PFSK-1 (cell line): ENCODE results near the gene GIN1.

ENCODE experiments used
- FOXP2 ChIP-seq: optimal IDR thresholded peaks from 2 replicates; pipeline ENCODE3; 2011; ENCODE audit warnings: borderline replicate concordance, control low read depth, inconsistent platforms; ENCODE audit not compliant: insufficient read depth; ENCODE audit errors: extremely low read length, extremely low read depth
- POLR2AphosphoS5 ChIP-seq: IDR thresholded peaks from 2 replicates; pipeline ENCODE4 v1.6.1; 2012; ENCODE audit warnings: low read depth, mild to moderate bottlenecking, control low read depth, low read length, moderate library complexity
- SIN3A ChIP-seq: IDR thresholded peaks from 2 replicates; pipeline ENCODE4 v1.6.1; 2012; ENCODE audit warnings: mild to moderate bottlenecking, low read length, moderate library complexity, borderline replicate concordance; ENCODE audit not compliant: insufficient read depth
- TAF1 ChIP-seq: IDR thresholded peaks from 2 replicates; pipeline ENCODE4 v1.6.1; 2012; ENCODE audit warnings: low read length, control low read depth, borderline replicate concordance; ENCODE audit not compliant: insufficient read depth
- TF ChIP-seq, protein P1 (sequence below), 2 experiments: IDR thresholded peaks; 2 replicates each; pipeline versions ENCODE4 v1.6.1 to v1.8.0; 2011 to 2012; ENCODE audit warnings: low read depth in 2 of 2, low read length in 2 of 2, control low read depth in 1 of 2, inconsistent platforms in 1 of 2, mild to moderate bottlenecking in 1 of 2, moderate library complexity in 1 of 2; ENCODE audit not compliant: insufficient read depth in 1 of 2

The GIN1 gene

DNA sequence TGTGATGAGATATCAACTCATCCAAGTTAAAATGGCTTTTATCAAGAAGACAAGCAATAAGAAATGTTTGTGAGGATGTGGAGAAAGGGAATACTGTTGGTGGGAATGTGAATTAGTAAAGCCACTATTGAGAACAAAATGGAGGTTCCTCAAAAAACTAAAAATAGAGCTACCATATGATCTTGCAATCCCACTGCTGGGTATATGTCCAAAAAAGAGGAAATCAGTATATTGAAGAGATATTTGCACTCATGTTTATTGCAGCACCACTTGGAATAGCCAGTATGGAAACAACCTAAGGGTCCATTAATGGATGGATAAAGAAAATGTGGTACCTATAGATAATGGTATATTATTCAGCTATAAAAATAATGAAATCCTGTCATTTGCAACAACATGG lies 25.3 kb upstream of the GIN1 start:
- no peak for TF ChIP-seq FOXP2
- TF ChIP-seq, protein P1, sequence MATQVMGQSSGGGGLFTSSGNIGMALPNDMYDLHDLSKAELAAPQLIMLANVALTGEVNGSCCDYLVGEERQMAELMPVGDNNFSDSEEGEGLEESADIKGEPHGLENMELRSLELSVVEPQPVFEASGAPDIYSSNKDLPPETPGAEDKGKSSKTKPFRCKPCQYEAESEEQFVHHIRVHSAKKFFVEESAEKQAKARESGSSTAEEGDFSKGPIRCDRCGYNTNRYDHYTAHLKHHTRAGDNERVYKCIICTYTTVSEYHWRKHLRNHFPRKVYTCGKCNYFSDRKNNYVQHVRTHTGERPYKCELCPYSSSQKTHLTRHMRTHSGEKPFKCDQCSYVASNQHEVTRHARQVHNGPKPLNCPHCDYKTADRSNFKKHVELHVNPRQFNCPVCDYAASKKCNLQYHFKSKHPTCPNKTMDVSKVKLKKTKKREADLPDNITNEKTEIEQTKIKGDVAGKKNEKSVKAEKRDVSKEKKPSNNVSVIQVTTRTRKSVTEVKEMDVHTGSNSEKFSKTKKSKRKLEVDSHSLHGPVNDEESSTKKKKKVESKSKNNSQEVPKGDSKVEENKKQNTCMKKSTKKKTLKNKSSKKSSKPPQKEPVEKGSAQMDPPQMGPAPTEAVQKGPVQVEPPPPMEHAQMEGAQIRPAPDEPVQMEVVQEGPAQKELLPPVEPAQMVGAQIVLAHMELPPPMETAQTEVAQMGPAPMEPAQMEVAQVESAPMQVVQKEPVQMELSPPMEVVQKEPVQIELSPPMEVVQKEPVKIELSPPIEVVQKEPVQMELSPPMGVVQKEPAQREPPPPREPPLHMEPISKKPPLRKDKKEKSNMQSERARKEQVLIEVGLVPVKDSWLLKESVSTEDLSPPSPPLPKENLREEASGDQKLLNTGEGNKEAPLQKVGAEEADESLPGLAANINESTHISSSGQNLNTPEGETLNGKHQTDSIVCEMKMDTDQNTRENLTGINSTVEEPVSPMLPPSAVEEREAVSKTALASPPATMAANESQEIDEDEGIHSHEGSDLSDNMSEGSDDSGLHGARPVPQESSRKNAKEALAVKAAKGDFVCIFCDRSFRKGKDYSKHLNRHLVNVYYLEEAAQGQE (IDR thresholded peaks at IDR 0.05; ENCODE audit: insufficient read depth in 1 of 2, low read depth in 2 of 2, low read length in 2 of 2), result no peak
- TF ChIP-seq POLR2AphosphoS5, result no peak
- no peak for TF ChIP-seq TAF1

DNA sequence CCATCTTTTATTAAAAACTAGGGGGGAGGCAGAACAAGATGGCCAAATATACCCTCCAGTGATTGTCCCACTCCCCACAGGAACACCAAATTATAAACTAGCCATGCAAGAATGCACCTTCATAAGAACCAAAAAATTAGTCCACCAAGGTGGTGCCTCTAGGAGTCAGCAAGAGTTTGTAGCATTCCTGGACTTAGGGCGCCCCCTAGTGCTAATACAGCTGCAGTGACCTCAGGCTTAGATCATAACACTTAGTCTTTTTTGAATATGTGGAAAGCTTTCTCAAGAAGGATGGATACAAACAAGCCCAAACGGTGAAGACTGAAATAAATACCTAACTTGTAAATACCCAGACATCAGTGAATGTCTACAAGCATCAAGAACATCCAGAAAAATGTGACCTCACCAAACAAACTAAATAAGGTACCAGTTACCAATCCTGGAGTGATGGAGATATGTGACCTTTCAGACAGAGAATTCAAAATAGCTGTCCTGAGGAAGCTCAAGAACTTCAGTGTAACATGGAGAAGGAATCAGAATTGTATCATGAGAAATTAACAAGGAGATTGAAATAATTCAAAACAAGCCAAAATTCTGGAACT lies 19.4 kb upstream of the GIN1 start:
- no peak for TF ChIP-seq TAF1
- no peak for TF ChIP-seq FOXP2
- no peak for TF ChIP-seq POLR2AphosphoS5
- TF ChIP-seq, protein P1 (IDR thresholded peaks at IDR 0.05; ENCODE audit: insufficient read depth in 1 of 2, low read depth in 2 of 2, low read length in 2 of 2), result no peak
- no peak for TF ChIP-seq SIN3A

DNA sequence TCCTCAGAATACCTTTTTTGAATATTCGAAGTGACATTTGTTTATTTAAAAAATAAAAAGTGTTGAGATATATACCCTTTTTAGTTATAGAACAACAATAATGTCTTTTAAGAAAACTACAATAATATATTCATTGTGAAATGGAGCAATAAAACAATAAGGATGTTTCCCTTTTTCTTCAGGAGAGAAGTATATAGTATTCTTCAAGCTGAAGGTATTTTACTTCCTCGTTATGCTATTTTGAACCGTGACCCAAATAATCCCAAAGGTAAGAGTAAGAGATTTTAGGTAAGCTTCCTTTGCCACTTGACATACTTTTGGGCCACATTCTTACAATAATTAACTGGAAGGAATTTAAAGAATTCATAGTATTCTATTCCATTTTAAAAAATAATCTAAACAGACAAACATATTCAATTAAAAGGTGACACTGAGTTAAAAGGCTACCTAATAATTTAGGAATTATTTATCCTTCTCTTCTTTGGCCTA lies 18.3 kb upstream of the GIN1 start:
- TF ChIP-seq, protein P1 (IDR thresholded peaks at IDR 0.05; ENCODE audit: insufficient read depth in 1 of 2, low read depth in 2 of 2, low read length in 2 of 2), result no peak
- TF ChIP-seq TAF1 (no peak), SIN3A (no peak), FOXP2 (no peak), POLR2AphosphoS5 (no peak)

DNA sequence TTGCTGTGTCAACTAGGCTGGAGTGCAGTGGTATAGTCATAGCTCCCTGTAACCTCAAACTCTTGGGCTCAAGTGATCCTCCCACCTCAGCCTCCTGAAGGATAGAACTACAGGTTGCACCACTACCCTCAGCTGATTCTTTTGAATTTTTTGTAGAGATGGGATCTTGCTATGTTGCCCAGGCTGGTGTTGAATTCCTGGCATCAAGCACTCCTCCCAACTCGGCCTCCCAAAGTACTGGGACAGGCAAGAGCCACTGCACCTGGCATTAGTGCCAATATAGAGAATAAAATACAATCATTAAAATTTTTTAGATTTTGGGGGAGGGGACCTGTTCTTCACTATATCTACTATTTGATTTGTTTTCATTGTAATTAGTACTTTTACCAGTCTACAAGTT lies 15.5 kb upstream of the GIN1 start:
- no peak for TF ChIP-seq FOXP2
- no peak for TF ChIP-seq POLR2AphosphoS5
- TF ChIP-seq, protein P1 (IDR thresholded peaks at IDR 0.05; ENCODE audit: insufficient read depth in 1 of 2, low read depth in 2 of 2, low read length in 2 of 2), result no peak
- no peak for TF ChIP-seq TAF1
- no peak for TF ChIP-seq SIN3A

DNA sequence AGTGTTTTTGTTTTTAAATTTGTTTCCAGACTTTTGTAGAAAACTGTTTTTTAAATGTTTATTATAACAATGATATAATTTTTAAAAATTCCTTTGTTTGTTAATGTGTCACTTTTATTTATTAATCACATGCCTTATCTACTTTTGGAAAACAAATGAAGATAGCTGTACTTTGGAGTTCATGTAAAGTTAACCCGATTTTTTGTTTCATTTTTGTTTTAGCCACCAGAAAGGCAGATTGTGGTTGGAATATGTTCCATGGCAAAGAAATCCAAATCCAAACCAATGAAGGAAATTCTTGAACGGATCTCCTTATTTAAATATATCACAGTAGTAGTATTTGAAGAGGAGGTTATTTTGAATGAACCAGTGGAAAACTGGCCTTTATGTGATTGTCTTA lies 13.3 kb upstream of the GIN1 start:
- TF ChIP-seq SIN3A (no peak), FOXP2 (no peak), POLR2AphosphoS5 (no peak), TAF1 (no peak)
- TF ChIP-seq, protein P1 (IDR thresholded peaks at IDR 0.05; ENCODE audit: insufficient read depth in 1 of 2, low read depth in 2 of 2, low read length in 2 of 2), result no peak
